HG03280 (cell line): ENCODE results near the gene RBM19.

Experiments used
- ATAC-seq: cut with Tn5 transposase; IDR thresholded peaks from one replicate; pipeline ENCODE4 v1.9.1; 2021; ENCODE audit warnings: mild to moderate bottlenecking, moderate library complexity; ENCODE audit not compliant: unreplicated experiment

The RBM19 gene

GRCh38 chr12:113792450-113792849, 173.7 kb downstream of the RBM19 start:
- ATAC-seq, result no peak

- no peak for ATAC-seq
These were observed 177.9 kb downstream of the RBM19 start for GRCh38 chr12:113788020-113788856.

GRCh38 chr12:113786107-113786506, 180.0 kb downstream of the RBM19 start:
- ATAC-seq, result no peak

- ATAC-seq, result no peak
These were observed 182.3 kb downstream of the RBM19 start for GRCh38 chr12:113783811-113784210.

GRCh38 chr12:113782873-113783272, 183.3 kb downstream of the RBM19 start:
- no peak for ATAC-seq

- ATAC-seq, result no peak
These were observed 184.5 kb downstream of the RBM19 start for GRCh38 chr12:113781415-113782198.

- no peak for ATAC-seq
These were observed 186.4 kb downstream of the RBM19 start for GRCh38 chr12:113779774-113780173.

GRCh38 chr12:113778432-113779132, 187.5 kb downstream of the RBM19 start:
- ATAC-seq, result no peak

GRCh38 chr12:113777751-113778150, 188.4 kb downstream of the RBM19 start:
- no peak for ATAC-seq

- no peak for ATAC-seq
These were observed 189.6 kb downstream of the RBM19 start for GRCh38 chr12:113776536-113776935.

GRCh38 chr12:113774526-113774925, 191.6 kb downstream of the RBM19 start:
- no peak for ATAC-seq

- ATAC-seq, result no peak
These were observed 193.6 kb downstream of the RBM19 start for GRCh38 chr12:113772505-113773030.

- no peak for ATAC-seq
These were observed 195.7 kb downstream of the RBM19 start for GRCh38 chr12:113770389-113770865.

- no peak for ATAC-seq
These were observed 196.8 kb downstream of the RBM19 start for GRCh38 chr12:113769305-113769704.

- no peak for ATAC-seq
These were observed 197.3 kb downstream of the RBM19 start for GRCh38 chr12:113768850-113769249.

GRCh38 chr12:113766879-113767878, 198.9 kb downstream of the RBM19 start:
- no peak for ATAC-seq
